HepG2 (cell line): Measurements from ENCODE around the gene CLIC4. TPM values are rescaled to one million over a fixed set of nuclear protein-coding genes. Genes with fewer than 3 reads are reported as not detected.

Source experiments
- CBX5 ChIP-seq: sonication (generic); formaldehyde crosslinking; IDR thresholded peaks from 2 replicates; pipeline ENCODE4 v1.4.0; 2020; ENCODE audit warnings: missing genetic modification reagents, borderline replicate concordance
- FOXA3 ChIP-seq: IDR thresholded peaks from 2 replicates; pipeline ENCODE4 v1.6.1; 2016; ENCODE audit warnings: missing genetic modification reagents, missing compliant biosample characterization
- GATAD2A ChIP-seq: IDR thresholded peaks from 2 replicates; pipeline ENCODE4 v1.6.1; 2016
- HMG20A ChIP-seq: IDR thresholded peaks from 2 replicates; pipeline ENCODE4 v1.6.1; 2016; ENCODE audit warnings: borderline replicate concordance
- MAZ ChIP-seq, 2 experiments: sonication (generic) in 1 of 2; formaldehyde crosslinking in 1 of 2; IDR thresholded peaks; 2 replicates each; pipeline versions ENCODE4 v1.5.0 to v1.6.1; 2012 to 2020; ENCODE audit warnings: low read depth in 2 of 2, mild to moderate bottlenecking in 2 of 2, borderline replicate concordance in 1 of 2, improper control_type of control experiment in 1 of 2, low read length in 1 of 2, missing genetic modification reagents in 1 of 2, moderate library complexity in 1 of 2
- MEF2D ChIP-seq: sonication (generic); formaldehyde crosslinking; IDR thresholded peaks from 2 replicates; pipeline ENCODE4 v1.5.1; 2020; ENCODE audit warnings: mild to moderate bottlenecking, missing genetic modification reagents
- MYC ChIP-seq: sonication (generic); formaldehyde crosslinking; IDR thresholded peaks from 2 replicates; pipeline ENCODE4 v1.9.0; 2021; ENCODE audit warnings: missing genetic modification reagents, borderline replicate concordance
- POLR2A ChIP-seq, 2 experiments: IDR thresholded peaks; 2 replicates each; pipeline ENCODE4 v1.6.1; 2011; ENCODE audit warnings: low read depth in 2 of 2, low read length in 2 of 2, mild to moderate bottlenecking in 1 of 2, moderate library complexity in 1 of 2; ENCODE audit not compliant: insufficient read depth in 1 of 2
- REL ChIP-seq: sonication (generic); formaldehyde crosslinking; conservative IDR thresholded peaks from 2 replicates; pipeline ENCODE4 v1.8.0; 2022; ENCODE audit warnings: mild to moderate bottlenecking, missing genetic modification reagents, moderate library complexity
- REPIN1 ChIP-seq: sonication (generic); formaldehyde crosslinking; IDR thresholded peaks from 2 replicates; pipeline ENCODE4 v1.8.0; 2022; ENCODE audit warnings: missing genetic modification reagents, low read depth, mild to moderate bottlenecking, borderline replicate concordance
- SALL1 ChIP-seq: sonication (generic); formaldehyde crosslinking; IDR thresholded peaks from 2 replicates; pipeline ENCODE4 v1.8.0; 2022; ENCODE audit warnings: mild to moderate bottlenecking, missing genetic modification reagents
- TAF1 ChIP-seq: sonication (generic); formaldehyde crosslinking; IDR thresholded peaks from 2 replicates; pipeline ENCODE4 v1.4.0; 2020; ENCODE audit warnings: missing genetic modification reagents
- ZKSCAN8 ChIP-seq: IDR thresholded peaks from 2 replicates; pipeline ENCODE4 v1.6.1; 2016; ENCODE audit warnings: borderline replicate concordance, missing genetic modification reagents, missing compliant biosample characterization
- ZNF768 ChIP-seq: sonication (generic); formaldehyde crosslinking; IDR thresholded peaks from 2 replicates; pipeline ENCODE4 v1.4.0; 2020; ENCODE audit warnings: missing genetic modification reagents
- ZNF83 ChIP-seq: sonication (generic); formaldehyde crosslinking; IDR thresholded peaks from 2 replicates; pipeline ENCODE4 v1.4.0; 2020; ENCODE audit warnings: missing genetic modification reagents, mild to moderate bottlenecking, borderline replicate concordance
- ZNF841 ChIP-seq: sonication (generic); formaldehyde crosslinking; IDR thresholded peaks from 2 replicates; pipeline ENCODE4 v1.8.1; 2023; ENCODE audit warnings: missing genetic modification reagents, borderline replicate concordance
- polyA plus RNA-seq, 8 experiments: library from polyadenylated mRNA; depleted of rRNA in 3 of 8; stranded (reverse) in 7 of 8; unstranded in 1 of 8; fragments of >200 nt; fragmentation: Illumina TruSeq in 4 of 8; extraction: Trizol in 4 of 8; gene quantifications; 2 replicates each; pipeline versions ENCODE4 v1.2.1 to v1.2.3, GENCODE V29; 2011 to 2016; ENCODE audit warnings: low read depth in 4 of 8, missing spikeins in 1 of 8, mixed read lengths in 1 of 8; ENCODE audit not compliant: insufficient read depth in 1 of 8
- total RNA-seq, 5 experiments: library from RNA; depleted of rRNA; stranded (reverse); fragments of >200 nt; fragmentation: Illumina TruSeq; extraction: Trizol; gene quantifications; 2 replicates each; pipeline ENCODE4 v1.2.3, GENCODE V29; 2016; ENCODE audit warnings: low read depth in 1 of 5
- TF ChIP-seq, protein P1 (sequence below): sonication (generic); formaldehyde crosslinking; IDR thresholded peaks from 2 replicates; pipeline ENCODE4 v1.4.0; 2020; ENCODE audit warnings: missing genetic modification reagents, borderline replicate concordance
- TF ChIP-seq, protein P2 (sequence below): sonication (generic); formaldehyde crosslinking; conservative IDR thresholded peaks from 2 replicates; pipeline ENCODE4 v1.4.0; 2020; ENCODE audit warnings: missing genetic modification reagents
- TF ChIP-seq, protein P3 (sequence below): sonication (generic); formaldehyde crosslinking; IDR thresholded peaks from 2 replicates; pipeline ENCODE4; 2020; ENCODE audit warnings: missing genetic modification reagents, mild to moderate bottlenecking, borderline replicate concordance
- TF ChIP-seq, protein P4 (sequence below): IDR thresholded peaks from 2 replicates; pipeline ENCODE4 v1.6.1; 2016; ENCODE audit warnings: mild to moderate bottlenecking

CLIC4 gene
- total and polyA plus RNA-seq, 2 of the 13 experiments (the other 11 are each of a cell fraction or from before 2014, with no cell fraction given): 23.3 to 77.4 TPM

DNA sequence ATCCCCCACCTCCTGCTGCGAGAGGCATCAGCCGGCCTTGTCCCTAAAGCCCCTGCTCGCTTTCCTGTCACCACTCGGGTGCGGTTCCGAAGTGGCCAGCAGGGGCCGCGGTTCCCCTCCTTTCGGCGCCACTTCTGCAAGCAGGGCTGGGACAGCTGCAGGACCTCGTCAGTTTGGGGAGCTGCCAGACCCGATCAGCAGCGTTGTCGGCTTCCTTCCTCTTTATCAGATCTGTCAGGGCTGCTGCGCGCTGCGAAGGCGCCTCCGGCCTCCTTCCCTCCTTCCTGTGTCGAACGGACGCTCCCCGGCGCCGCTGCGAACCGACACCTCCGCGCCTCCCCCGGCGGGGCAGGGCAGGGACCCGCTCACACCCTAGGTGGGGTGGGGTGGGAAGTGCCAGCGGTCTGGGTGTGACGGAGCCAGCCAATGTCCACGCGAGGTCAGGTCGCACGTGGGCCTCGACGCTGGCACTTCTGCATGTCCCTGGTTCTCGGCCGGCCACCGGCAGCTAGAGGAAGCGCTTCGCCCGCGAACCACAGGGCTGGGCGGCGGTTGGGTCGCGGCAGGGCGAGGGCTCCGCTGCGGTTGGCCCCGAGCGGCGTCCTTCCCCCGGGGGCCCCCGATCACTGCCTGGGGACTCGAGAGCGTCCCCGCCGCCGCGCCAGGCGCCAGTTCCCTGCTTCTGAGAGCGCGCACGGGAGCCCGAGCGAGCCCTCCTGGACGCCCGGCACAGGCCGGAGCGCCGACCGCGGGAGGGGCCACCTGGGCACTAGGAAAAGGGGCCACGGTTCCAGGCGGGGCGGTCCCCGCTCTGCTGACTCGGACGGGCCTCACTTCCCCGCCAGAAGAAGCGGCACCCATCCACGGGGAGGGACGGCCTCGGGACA is 103.0 kb downstream of the CLIC4 start (continued):
- TF ChIP-seq ZNF768 (CRISPR knock-in tag) (peak; percentile 43; the same call in 1 of the 2 replicates), HMG20A (CRISPR knock-in tag) (0 out of 2 replicates have a peak, but pooled peaks have one; percentile 10), TAF1 (CRISPR knock-in tag) (0 out of 2 replicates have a peak, but pooled peaks have one; percentile 20), REL (0 out of 2 replicates have a peak, but pooled peaks have one; percentile 30), ZKSCAN8 (CRISPR knock-in tag) (0 out of 2 replicates have a peak, but pooled peaks have one; percentile 18), ZNF83 (CRISPR knock-in tag) (no peak; the same call in none of the 2 replicates), POLR2A (IDR thresholded peaks at IDR 0.05; ENCODE audit: insufficient read depth in 1 of 2, low read depth in 2 of 2, low read length in 2 of 2) (no peak), FOXA3 (CRISPR knock-in tag) (0 out of 2 replicates have a peak, but pooled peaks have one; percentile 24), MAZ (IDR thresholded peaks at IDR 0.05; ENCODE audit: borderline replicate concordance, low read depth, low read length) (no peak), MAZ (CRISPR knock-in tag; IDR thresholded peaks at IDR 0.05; ENCODE audit: low read depth) (no peak), ZNF841 (CRISPR knock-in tag) (no peak), MEF2D (CRISPR knock-in tag) (peak; percentile 23; the same call in 1 of the 2 replicates), REPIN1 (CRISPR knock-in tag) (peak; percentile 39; the same call in 1 of the 2 replicates), CBX5 (CRISPR knock-in tag) (peak; percentile 59; the same call in 1 of the 2 replicates), SALL1 (peak; percentile 59), MYC (peak; percentile 46; the same call in 1 of the 2 replicates), GATAD2A (peak; percentile 30; the same call in 1 of the 2 replicates)
- TF ChIP-seq, protein P1, sequence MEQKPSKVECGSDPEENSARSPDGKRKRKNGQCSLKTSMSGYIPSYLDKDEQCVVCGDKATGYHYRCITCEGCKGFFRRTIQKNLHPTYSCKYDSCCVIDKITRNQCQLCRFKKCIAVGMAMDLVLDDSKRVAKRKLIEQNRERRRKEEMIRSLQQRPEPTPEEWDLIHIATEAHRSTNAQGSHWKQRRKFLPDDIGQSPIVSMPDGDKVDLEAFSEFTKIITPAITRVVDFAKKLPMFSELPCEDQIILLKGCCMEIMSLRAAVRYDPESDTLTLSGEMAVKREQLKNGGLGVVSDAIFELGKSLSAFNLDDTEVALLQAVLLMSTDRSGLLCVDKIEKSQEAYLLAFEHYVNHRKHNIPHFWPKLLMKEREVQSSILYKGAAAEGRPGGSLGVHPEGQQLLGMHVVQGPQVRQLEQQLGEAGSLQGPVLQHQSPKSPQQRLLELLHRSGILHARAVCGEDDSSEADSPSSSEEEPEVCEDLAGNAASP (CRISPR knock-in tag): peak; percentile 47; the same call in 1 of the 2 replicates
- TF ChIP-seq, protein P2, sequence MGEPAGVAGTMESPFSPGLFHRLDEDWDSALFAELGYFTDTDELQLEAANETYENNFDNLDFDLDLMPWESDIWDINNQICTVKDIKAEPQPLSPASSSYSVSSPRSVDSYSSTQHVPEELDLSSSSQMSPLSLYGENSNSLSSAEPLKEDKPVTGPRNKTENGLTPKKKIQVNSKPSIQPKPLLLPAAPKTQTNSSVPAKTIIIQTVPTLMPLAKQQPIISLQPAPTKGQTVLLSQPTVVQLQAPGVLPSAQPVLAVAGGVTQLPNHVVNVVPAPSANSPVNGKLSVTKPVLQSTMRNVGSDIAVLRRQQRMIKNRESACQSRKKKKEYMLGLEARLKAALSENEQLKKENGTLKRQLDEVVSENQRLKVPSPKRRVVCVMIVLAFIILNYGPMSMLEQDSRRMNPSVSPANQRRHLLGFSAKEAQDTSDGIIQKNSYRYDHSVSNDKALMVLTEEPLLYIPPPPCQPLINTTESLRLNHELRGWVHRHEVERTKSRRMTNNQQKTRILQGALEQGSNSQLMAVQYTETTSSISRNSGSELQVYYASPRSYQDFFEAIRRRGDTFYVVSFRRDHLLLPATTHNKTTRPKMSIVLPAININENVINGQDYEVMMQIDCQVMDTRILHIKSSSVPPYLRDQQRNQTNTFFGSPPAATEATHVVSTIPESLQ (CRISPR knock-in tag): 0 out of 2 replicates have a peak, but pooled peaks have one; percentile 22
- TF ChIP-seq, protein P3, sequence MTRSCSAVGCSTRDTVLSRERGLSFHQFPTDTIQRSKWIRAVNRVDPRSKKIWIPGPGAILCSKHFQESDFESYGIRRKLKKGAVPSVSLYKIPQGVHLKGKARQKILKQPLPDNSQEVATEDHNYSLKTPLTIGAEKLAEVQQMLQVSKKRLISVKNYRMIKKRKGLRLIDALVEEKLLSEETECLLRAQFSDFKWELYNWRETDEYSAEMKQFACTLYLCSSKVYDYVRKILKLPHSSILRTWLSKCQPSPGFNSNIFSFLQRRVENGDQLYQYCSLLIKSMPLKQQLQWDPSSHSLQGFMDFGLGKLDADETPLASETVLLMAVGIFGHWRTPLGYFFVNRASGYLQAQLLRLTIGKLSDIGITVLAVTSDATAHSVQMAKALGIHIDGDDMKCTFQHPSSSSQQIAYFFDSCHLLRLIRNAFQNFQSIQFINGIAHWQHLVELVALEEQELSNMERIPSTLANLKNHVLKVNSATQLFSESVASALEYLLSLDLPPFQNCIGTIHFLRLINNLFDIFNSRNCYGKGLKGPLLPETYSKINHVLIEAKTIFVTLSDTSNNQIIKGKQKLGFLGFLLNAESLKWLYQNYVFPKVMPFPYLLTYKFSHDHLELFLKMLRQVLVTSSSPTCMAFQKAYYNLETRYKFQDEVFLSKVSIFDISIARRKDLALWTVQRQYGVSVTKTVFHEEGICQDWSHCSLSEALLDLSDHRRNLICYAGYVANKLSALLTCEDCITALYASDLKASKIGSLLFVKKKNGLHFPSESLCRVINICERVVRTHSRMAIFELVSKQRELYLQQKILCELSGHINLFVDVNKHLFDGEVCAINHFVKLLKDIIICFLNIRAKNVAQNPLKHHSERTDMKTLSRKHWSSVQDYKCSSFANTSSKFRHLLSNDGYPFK (CRISPR knock-in tag): peak; percentile 50; the same call in 1 of the 2 replicates
- TF ChIP-seq, protein P4, sequence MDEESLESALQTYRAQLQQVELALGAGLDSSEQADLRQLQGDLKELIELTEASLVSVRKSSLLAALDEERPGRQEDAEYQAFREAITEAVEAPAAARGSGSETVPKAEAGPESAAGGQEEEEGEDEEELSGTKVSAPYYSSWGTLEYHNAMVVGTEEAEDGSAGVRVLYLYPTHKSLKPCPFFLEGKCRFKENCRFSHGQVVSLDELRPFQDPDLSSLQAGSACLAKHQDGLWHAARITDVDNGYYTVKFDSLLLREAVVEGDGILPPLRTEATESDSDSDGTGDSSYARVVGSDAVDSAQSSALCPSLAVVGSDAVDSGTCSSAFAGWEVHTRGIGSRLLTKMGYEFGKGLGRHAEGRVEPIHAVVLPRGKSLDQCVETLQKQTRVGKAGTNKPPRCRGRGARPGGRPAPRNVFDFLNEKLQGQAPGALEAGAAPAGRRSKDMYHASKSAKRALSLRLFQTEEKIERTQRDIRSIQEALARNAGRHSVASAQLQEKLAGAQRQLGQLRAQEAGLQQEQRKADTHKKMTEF (CRISPR knock-in tag): peak; percentile 61
